ENCODE data around the gene CLUH.

GRCh38 chr17:2722611-2723010 lies 11.0 kb upstream of the CLUH start:
- TF ChIP-seq EP300 (IDR thresholded peaks at IDR 0.05), result no peak
- TF ChIP-seq POLR2A (IDR thresholded peaks at IDR 0.05), result no peak
- no peak for TF ChIP-seq POLR2AphosphoS5 (IDR thresholded peaks at IDR 0.05)
